EH (cell line): ENCODE measurements around the gene PCSK1.
"Not testable (repeated sequence)": the region's sequence is repeated elsewhere in the genome, so short reads cannot be mapped to it uniquely, and the experiment has no call there.

Source experiments
- DNase-seq: peaks from one replicate; pipeline ENCODE4 v3.0.0-alpha.2; 2015; ENCODE audit warnings: low read depth

PCSK1 gene

DNA sequence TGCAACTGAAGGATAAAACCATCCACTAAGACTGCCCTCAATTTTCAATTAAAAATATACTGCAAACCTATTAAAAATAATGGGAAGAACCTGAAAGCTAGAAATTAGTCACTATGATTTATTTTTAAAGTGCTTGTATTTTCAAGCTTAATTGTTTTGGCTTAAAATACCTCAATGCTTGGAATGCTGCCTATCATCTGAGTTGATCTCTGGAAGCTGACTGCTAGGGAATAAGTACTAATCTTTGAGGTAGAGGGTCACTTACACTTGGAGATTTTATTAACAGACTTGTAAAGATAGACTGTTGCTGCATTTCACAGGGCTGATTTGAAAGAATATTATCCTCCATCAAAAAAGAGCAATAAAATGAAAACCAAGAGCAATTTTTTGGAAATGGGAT, 6.2 kb downstream of the PCSK1 start:
- peak; percentile 22 for DNase-seq

DNA sequence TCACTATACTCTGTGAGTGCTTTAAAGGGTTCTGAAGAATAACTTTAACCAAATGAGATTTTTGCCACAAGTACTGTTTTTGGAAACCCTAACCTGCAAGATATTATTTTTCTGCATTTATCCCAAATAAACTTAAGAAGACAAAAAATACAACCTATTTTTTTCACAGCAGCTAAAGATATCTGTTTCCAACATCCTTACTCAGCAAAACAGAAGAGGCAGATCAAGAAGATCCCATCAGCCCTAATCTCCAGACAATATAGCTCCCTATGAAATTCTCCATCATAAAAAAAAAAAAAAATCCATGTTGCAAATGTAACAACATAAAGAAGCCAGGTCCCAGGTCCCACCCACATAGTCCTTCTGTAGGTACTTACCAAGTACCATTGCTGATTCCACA, 7.6 kb downstream of the PCSK1 start:
- DNase-seq, result no peak

DNA sequence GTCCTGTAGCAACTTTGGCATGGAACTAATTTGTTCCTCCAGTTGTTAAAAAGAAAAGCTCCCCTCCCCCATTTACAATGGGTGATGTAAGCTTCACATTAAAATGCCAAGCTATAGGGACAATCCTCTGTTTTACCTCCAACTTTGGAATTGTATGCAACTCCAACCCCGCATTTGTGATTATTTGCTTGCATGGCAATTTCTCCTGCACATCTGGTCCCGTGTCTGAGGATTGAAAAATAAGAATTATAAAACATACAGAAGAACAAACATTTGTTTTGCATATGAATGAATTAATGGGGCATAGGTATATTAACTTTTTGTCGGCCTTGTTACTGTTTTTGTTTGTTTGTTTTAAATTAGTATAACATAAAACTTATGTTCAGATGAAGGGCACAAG, 17.2 kb downstream of the PCSK1 start:
- DNase-seq, result no peak

DNA sequence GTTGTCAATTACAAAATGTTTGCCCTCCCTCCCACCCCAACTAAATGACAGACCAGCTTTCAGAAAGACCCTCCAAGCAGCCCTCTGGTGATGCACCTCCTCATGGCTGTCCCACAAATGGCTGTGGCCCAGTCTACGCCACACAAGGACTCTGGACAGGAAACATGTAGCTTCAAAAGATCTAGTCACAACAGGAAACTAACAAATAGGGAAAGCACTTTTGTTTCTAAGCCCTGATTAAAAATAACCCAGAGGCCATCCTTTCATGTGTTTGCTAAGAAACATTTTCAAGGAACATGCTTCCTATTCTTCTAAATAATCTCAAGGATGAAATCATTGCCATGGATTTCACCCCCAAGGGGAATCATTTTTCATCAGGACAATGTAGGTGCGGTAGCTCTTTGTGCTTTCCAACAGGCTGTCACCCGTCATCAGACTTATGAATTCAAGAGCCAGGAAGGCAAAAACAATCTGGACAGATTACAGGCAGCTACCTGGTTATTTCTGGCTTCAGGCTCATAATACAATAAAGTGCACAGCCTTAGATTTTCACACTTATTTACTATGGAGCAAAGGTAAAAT, 20.1 kb downstream of the PCSK1 start:
- no peak for DNase-seq

DNA sequence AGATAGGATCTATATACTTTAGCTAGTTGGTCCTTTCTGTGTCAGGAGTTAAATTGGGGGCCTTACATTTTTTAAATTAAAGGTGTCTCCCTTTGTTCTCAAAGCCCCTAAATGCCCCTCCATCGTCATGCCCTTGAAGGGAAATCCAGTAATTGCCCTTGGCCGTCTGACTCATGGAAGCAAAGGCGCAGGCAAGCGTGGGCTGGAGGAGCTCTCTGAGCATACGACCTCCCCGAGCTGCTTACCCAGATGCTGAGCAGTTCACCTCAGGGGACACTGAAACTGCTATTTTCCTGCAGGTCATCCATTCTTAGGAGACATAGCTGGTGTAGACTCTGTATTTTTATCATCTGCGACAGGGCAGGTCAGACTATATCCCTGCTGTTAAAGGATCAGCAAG, 23.0 kb downstream of the PCSK1 start:
- DNase-seq, result no peak

DNA sequence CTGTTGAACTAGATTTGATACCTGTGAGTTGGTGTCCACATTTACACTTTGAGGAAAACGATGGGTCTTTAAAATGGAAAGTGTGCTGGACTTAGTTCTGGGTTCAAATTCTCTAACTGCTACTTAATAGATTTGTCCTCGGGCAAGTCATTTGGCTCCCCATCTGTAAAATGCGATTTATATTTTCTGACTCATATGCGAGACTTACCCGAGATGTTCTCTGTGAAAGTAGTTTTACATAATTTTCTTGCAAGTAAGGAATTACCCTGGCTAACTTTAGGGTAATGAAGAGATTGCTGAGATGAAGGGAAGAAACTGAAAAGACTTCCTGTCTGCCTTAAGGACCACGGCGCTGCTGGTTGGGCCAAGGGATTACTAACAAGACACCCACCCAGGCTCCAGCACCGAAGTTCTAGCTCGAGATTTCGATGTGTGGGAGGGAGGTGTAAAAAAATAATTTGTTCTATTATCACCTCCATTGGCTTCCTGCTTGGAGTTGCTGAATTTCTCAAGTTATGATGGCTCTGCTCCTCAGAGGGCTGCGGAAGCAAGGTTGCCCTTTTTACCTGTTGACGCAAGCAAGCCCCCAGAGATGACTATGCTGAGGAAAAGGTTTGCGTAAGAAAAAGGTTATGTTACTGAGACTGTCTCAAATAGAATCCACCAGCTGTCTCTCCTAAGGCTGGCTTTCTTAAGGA, 24.1 kb downstream of the PCSK1 start:
- DNase-seq, result no peak

DNA sequence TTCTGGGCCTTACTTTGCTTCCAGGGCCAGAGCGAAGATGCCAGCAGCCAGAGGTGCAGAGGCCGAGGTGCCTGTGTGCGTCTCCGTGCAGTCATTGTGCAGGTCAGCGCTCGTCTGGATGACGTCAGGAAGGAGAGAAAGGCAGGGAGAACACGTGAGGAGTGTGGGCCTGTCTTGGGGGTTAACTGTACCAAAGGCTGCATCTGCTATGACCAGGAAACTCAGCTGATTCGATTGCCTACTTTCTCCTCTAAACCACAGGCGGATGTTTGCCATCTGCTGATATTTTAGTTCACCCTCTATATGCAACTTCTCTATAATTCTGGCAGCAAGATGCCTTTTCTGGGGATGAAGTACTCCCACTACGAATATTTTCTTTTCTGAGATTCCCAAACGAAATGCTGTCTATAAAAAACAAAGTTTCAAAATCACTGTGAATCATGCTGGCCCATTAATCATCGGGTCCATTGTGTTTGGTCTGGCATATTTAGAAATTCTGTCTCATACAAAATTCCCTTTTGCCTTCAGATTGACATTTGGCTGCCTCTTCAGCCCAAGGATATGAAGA, 24.8 kb downstream of the PCSK1 start:
- peak; percentile 73 for DNase-seq

DNA sequence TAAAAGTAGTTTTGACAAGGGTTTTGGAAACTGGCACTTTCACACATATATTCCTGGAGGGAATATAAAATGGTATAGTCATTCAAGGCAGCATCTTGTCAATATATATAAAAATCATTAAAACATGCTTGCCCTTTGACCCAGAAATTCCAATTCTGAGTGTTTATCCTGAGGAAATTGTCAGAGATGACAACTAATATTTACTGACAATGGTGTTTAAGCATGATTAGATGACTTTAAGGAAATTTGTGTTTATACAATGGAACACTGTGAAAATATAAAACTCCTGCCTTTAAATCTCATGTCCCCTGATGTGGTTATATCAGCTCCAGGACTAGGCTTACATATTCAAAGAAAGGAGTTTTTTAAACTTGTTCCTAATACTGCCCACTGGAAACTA, 25.6 kb downstream of the PCSK1 start:
- no peak for DNase-seq

DNA sequence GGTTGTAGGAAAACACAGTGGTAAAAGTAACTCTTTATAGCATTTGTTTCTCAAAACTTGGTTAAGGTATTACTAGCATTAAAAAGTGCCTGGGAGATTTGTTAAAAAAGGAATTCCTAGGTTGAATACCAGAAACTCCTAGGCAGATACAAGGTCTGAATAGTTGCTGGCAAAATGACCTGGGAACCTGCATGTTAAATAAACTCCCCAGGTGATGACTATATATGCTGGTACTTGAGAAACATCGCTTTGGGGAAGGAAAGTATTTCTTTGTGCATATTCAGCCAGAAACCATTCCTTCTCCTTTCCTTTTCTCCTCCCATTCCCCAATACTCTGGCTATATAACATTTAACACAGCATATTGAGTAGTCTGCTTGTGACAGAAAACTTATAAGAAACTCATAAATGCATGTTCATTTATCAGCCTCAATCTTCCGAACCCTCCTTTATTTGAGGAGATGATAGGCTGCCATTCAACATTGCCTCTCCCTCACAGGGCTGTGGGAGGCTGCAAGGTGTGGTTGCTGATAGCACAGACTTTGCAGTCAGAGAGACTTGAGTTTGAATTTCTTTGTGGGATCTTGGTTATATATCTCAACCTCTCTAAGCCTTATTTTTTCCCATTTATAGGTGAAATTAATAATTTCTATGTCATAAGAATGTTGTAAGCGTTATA, 28.7 kb downstream of the PCSK1 start:
- DNase-seq, result no peak

DNA sequence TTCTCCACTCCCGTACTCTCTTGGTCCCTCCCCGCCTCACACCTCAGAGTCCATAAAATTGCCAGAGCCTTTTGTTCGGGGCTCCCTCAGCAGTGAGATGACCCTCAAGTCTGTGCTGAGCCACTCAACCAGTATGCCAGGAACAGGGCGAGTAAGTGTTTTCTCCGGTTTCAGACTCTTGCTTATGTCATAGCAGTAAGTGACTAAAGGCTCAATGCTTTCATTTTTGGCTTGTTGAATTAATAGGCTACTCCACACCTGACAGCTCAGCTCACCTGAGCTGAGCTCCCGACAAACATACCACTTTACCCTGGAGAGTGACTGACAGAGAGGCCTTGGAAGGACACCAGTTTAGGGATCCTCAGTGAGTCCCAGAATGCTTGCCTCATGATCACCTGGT, 30.5 kb downstream of the PCSK1 start:
- no peak for DNase-seq

DNA sequence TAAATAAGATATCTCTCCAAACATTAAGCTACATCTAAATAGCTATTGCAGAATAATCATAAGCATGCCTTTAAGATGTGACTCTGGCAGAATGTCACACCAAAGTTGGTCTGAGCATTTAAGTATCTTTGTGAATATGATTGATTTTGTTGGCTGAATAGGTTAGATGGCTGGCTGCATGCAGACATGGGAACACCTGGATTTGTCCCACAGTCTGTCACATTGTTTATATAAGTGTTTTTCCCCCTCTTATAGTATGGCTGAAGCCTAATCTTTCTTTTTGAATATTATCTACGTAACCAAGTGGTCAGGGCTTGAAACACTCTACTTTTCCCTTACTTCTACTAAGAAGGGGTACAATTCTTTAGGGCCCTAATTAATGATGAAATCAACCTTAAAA, 36.2 kb downstream of the PCSK1 start:
- no peak for DNase-seq

DNA sequence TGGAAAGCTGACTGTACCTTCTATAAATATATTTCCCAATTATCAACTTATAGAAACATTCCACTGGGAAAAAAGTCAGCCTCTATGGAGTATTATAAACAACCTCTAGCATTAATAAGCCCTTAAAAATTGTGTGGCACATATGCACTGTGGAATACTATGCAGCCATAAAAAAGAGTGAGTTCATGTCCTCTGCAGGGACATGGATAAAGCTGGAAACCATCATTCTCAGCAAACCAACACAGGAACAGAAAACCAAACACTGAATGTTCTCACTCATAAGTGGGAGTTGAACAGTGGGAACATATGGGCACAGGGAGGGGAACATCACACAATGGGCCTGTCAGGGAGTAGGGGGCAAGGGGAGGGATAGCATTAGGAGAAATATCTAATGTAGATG, 37.8 kb downstream of the PCSK1 start:
- DNase-seq, result not testable (repeated sequence)

DNA sequence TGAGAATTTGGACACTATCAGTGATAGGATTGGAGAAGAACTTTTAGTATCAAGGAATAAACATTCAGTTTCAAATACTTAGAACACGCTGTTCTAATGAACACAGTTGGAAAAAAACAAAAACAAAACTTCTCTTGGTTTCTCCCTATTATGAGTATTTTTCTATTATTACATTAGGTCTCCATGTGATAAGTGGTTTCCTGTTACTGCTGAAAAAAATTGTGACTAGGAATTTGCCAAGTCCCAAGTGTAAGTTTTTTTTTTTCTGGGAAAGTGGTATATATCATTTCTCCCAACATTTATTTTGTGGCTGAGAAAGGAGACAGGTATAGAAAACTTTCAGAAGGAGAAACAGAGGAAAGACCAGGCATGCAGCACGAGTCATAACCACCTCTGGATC, 41.1 kb downstream of the PCSK1 start:
- no peak for DNase-seq

DNA sequence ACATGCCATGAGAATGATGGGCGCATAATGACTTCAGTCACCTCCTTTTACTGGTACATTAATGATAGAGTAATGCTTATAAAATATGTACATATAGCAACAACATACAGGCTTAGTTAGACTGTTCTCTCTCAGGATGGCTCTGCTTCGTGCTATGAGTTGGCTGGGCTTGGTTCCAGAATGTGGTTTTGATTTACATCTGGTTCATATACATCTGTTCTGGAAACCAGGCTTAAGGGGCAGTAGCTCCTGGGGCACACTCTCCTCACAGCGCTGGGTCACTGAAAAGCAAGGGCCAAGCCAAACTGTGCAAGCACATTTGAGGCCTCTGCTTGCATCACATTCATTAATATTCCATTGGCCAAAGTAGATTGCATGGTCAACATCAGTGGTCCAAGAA, 44.9 kb downstream of the PCSK1 start:
- peak; percentile 29 for DNase-seq

DNA sequence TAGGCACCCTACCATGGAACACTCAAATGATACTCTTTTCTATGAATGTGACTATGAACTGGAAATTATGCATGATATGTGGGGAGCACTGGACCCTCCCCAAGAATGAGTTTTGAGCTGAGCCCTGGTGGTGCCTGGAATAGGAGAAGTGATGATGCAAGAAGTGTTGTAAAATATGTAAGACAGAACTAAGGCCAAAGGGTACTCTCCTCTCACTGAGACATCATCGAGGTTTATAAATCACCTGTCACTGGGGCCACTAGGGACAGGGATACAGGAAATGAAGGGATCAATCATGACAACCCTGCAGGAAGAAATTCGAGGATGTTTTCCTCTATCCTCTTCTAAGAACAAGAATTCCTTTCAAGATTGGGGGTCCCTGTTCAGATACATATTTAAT, 45.4 kb downstream of the PCSK1 start:
- no peak for DNase-seq

DNA sequence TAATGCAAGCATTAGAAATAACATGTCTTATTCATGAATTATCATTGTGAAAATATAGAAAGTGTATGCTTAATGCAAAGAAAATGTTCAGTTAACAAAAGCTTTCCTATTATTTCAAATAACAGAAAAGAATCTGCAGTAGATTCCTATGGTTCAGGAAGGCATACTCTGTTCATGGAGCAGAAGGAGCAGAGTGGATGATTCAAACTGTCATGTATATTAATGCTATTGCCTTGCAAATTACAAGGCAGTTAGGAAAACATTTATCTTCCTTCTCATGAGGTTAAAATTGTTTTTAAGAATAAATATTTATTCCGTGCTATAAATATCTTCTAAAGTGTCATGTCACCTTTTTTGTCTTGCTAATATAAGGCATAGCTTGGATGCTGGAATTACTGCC, 47.5 kb downstream of the PCSK1 start:
- DNase-seq, result no peak

DNA sequence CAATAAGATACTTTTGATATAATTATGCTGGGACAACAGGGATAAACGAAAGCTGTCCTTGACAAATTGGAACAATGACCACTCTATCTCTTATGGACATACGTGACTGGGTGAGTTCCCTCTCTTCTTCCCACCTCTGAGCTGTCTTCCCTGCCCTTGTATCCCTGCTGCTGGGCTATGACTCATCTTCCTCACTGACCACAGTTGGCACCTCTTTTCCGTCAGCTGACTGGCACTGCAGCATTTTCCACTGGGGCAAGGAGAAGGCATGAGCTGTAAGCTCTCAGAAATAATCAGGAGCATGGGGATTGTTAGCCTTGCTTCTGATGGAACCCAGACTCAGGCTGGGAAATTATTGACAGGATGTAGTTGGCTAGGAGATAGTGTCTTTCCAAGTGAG, 48.7 kb downstream of the PCSK1 start:
- DNase-seq, result peak; percentile 78

DNA sequence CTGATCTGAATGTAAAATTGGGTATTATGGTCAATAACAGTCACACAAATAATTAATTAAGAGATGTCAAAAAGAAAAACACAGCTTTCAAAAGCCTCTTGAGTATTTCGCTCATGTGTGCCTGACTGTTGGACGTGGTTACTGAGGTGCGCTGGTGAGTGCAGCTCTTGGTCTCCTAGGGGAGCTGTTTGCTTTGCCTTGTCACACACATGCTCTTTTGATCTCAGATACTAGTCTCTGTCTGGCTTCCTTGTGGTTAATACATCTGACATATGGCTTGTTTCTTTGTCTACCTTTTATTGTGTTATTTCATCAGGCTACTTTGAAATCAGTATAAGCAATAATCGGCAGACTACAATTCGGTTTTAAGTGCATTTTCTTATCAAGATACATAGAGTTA, 51.5 kb downstream of the PCSK1 start:
- DNase-seq, result no peak

DNA sequence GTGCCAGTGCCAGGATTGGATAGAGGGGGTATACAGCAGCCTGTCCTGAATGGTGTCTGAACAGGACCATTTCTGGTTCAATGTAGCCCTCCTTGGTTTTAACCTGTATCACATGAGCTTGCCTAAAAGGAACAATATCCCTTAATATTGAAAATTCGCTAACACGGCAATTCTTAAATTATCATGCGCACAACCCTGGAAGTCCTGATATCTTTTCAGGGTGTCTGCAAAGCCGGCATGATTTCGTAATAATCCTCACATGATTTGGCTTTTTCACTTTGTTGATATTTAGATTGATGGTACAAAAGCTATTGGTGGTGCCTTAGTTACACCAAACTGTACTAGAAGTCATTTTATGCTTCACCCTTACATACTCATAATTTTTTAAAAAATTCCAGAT, 53.2 kb downstream of the PCSK1 start:
- DNase-seq, result no peak

DNA sequence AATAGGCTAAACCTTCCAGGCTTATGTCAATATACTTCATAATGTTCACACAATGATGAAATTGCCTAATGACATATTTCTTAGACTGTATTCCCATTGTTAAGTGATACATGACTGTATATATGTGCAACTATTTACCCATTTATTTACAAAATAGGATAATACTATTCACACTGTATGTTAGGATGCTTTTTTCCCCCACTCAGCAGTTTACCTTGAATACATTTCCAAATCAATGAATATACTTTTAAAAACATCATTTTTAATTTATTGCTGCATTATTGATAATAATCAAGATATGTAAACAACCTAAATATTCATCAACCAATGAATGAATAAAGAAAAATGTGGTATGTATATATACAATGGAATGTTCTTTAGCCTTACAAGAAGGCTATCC, 55.5 kb downstream of the PCSK1 start:
- no peak for DNase-seq

DNA sequence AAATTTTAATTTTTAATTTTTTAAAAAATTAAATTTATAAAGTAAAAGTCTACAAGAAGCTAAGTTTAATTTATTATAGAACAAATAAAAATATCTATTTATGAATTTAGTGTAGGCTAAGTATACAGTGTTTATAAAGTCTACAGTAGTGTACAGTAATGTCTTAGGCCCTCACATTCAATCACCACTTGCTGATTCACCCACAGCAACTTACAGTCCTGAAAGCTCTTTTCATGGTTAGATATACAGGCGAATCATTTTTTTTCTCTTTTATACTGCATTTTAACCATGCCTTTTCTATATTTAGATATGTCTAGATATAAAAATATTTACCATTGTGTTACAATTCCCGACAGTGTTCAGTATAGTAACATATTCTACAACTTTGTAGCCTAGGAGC, 55.9 kb downstream of the PCSK1 start:
- DNase-seq, result peak; percentile 15

DNA sequence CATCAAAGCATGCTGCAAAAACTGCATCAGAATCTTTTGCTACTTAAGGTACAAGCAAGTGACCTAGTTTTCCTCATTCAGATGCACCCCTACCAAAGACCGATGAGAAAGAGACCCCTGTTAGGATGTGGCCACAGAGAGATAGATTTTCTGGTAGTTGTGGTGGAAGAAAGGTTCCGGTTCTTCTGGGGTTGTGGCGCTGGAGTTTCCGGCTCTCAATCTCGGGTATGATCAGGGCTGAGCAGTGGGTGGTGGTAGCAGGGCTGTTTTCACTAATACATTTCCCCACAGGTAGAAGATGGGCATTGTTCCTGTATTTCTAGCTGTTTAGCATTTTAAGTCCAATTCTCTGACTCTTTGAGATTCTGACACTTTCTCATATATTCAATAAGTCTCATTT, 58.4 kb downstream of the PCSK1 start:
- DNase-seq, result no peak

DNA sequence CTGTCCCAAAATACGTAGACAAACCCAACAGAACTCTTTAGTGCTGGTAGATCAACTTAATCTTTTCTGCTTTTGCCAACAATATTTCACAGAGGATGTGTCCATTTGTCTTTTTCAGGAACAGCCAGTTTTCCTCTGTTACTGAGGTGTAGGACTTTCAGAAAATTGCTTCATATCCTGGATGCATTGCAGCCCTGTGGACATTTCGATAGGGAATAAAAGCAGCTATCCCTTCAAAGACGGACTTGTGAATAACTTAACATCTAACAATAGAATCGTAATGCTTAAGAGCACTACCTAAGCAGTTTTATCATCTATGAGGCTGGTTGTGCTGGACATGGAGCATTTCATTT, 59.7 kb downstream of the PCSK1 start:
- no peak for DNase-seq
